ENCODE data around the gene HYAL2.

The HYAL2 gene

DNA sequence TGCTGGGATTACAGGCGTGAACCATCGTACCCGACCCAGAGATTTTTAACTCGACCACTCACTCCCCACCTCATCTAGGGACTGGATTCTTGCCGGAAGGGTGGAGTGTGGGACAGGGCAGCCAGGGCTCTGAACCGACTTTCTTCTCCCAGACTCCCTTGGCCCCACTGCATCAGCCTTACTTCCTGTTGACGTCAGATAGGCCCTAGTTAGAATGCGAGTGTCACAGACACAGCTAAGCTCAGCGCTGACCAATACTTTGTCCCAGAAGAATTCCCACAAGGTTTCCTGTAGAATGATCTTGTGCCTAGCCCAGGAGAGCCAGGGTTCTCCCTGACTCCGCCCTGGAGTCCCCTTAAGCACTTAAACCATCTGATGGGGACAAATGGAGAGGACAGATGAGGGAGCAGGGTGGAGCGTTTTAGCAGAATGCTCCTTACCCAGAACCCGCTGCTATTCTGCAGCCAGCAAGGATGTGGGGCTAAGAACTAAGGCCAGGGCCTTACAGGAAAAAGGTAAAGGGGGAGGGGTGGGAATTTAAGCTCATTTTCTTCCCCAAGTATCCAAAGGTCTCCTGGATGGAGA is 11.3 kb upstream of the HYAL2 start:
- in situ Hi-C loops (cut with HindIII; ENCODE audit: low sequenced_read_pairs): loop anchor here (25.0 kb wide), 1 partner anchor 1053 kb away; the partner anchor contains the start of genes MANF and RBM15B

DNA sequence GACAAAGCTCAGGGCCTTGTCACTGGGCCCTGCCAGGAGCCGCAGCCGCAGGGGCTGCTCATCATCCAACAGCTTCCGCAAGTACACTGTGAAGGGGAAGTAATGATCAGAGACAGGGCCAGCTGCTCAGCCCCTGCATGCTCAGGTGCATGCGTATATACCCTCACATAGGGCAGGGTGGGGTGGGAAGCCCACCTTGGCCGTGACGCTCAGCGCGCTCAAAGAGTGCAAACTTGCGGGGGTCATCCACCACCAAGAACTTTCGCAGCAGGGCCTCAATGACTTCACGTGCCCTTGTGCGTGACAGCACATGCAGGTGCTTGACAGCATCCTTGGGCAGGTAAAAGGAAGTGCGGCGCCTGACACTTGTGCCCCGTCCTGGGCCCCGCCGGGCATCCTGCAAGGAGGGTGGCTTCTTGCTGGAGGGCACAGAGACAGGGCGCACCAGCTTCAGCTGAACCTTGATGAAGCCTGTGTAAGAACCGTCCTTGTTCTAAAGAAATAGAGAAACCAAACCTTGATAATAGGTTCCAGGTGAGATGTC is 8.9 kb upstream of the HYAL2 start:
- in situ Hi-C loops (cut with HindIII; ENCODE audit: low sequenced_read_pairs): loop anchor here (25.0 kb wide), 1 partner anchor 1056 kb away; the partner anchor contains the start of genes MANF and RBM15B

DNA sequence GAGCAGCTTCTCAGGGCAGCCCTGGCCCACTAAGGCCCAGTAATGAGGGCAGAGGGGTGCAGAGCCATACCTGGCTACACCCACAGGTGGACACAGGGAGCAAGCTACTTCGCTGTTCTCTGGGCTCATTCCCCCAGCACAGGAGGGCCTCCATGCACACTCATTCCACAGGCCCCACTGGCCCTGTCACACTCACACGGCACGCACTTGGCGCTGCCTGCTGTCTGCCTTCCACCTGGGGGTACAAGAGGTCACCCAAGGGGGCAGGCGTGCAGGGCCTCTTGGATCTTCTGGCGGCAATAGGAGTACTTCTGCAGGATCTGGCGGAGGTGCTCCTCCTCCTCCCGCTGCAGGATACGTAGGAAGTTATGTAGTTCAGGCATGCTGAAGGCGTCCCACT is 7.8 kb upstream of the HYAL2 start:
- in situ Hi-C loops (cut with HindIII; ENCODE audit: low sequenced_read_pairs): loop anchor here (25.0 kb wide), 1 partner anchor 1057 kb away; the partner anchor contains the start of genes MANF and RBM15B

DNA sequence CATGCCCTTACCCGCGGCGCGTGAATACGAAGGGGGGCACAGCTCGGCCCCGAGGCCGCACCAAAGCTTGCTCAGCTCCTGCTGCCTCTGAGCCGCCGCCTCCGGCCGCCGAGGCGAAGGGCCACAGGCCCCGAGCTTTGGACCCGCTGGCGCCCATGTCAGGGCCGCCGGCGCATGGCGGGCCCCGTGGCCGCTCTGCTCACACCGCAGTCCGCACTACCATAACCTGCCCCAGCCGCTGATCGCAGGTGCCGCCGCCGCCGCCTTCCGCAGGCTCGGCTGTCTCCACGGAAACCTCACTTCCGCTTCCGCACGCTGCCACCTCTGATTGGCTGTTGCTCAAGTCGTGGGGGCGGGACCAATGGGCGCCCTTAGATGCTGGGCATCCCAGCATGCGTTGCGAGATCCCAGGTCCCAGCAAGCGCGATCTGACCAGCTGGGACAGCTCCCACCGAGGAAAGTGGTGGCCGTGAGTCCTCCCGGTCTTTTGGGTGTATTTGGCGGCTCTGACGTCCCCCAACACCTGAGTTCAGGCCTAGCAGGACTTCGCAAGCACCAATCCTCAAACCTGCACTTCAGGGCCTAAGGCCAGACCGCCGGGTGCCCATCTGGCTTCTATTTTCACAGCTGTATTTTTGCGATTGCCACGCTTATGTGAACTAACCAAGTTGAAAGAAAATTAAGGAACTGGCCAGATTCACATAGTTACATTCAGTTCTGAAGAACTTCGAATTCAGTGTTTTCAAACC is 5.6 kb upstream of the HYAL2 start, which contains the start of gene TUSC2:
TUSC2 (minus strand) TSS at position 281 of the 749 bp plus-strand sequence; CDS start at position 157, 124 bp downstream.
- in situ Hi-C loops (cut with HindIII; ENCODE audit: low sequenced_read_pairs): loop anchor here (25.0 kb wide), 1 partner anchor 1059 kb away; the partner anchor contains the start of genes MANF and RBM15B

DNA sequence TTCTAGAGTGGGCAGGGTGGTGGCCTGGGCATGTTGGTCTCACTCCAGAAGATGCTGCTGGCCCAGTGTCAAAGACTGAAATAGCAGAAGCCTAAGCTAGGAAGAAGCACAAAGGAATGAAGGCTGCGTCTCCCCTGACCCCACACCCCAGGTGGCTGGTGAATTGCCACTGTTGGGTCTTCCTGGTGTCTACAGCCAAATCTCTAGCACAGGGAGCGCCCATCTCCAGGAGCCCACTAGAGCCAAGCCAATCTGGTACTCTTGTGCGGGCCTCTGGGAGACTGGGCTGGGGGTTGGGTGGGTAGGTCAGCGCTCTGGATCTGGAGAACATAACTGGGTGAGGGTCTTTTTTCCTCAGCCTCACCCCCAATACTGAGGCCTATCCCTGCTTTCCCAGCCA is 4.6 kb upstream of the HYAL2 start:
- in situ Hi-C loops (cut with HindIII; ENCODE audit: low sequenced_read_pairs): loop anchor here (25.0 kb wide), 1 partner anchor 1060 kb away; the partner anchor contains the start of genes MANF and RBM15B

DNA sequence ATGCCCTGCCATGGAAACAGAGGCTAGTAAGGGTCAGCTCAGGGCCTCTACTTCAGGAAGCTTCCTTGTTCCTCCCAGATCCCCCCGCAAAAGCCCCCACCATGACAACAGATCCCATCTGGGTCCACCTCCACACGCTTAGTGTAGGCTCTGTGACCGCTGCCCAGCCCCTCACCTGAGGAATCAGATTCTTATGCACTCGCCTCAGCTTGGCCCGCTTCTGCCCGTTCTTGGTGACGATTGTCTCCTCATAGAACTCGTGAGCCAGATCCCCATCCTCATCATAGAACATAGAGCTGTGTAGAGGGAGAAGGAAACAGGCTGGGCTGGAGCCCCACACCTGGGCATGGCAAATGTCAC is 3.6 kb upstream of the HYAL2 start:
- in situ Hi-C loops (cut with HindIII; ENCODE audit: low sequenced_read_pairs): loop anchor here (25.0 kb wide), 1 partner anchor 1061 kb away; the partner anchor contains the start of genes MANF and RBM15B

DNA sequence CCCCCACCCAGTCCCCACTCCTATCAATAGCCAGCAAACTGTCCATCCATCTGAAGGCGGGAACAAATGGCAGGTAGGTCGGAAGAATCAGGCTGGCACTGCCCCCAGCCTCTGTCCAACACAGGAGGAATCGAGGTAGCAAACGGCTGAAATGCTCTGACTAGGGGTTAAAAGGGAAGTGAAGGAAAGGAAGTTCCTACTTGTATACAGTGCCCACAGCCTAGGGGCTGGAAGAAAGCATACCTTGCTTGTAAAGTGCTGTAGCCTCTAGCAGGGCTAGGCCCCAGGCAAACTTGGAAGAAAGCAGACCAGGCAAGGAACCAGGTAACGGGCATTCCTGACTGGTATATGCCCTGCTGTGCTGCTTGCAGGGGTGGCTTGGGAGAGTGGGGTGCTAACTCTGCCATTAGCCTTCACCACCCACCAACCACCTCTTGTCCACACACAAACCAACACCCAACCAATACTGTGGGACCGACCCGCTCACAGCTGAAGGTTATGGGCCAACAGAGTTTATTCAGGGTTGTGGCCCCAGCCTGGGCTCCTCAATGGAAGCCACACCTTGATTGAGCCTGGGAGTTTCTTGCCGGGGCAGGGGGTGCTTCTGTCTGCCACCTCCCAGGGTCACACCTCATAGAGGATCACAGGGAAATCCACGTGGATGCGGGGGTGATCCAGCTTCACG is 3.1 kb upstream of the HYAL2 start:
- in situ Hi-C loops (cut with HindIII; ENCODE audit: low sequenced_read_pairs): loop anchor here (25.0 kb wide), 1 partner anchor 1062 kb away; the partner anchor contains the start of genes MANF and RBM15B

DNA sequence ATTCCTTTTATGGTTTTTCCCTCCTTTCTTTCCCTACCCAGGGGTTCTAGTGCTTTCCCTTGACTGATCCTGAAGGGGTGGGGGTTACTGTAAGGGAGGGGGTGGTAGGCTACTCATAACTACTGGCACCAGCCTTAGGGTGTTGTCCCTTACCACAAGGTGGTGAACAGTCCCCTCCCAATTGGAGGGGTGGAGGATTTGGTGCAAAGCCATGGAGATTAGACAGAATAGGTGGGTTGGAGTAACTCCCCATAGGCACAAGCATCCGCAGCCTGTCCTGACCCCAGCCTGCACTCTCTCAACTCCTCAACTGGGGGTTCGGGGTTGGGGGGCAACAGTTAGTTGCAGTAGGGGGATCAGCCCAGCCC is 2.6 kb upstream of the HYAL2 start:
- in situ Hi-C loops (cut with HindIII; ENCODE audit: low sequenced_read_pairs): loop anchor here (25.0 kb wide), 1 partner anchor 1062 kb away; the partner anchor contains the start of genes MANF and RBM15B

DNA sequence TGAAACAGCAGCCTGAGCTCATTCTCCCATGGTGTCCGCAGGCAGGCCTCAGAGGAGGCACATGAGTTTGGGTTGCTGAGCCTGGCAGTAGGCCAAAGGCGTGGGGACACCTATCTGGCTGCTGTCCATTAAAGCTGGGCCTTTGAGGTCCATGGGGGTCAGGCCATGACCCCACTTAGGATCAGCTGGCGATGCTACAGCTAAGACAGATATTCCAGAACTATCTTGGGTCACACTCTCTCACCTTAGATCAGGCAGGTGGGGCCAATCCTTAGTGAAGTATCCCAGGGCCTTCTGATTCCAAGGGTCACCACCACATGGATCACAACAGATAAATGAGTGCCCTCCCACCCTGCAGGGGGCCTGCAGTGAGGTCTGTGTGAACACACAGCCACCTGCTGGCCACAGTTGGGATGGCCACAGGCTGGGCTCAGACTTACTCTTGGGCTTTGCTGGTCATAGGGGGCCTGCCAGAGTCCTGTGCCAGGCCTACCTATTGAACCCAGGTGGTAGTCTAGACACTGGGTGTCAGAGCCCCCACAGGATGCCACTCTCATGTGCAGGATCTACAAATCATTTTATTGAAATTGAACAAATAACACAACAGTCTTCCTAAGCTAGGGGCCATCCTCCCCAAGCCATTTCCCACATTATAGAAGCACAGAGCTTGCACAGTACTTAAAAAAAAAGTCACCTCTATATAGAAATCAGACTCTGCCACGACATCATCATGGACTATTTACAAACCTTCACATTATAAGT is 2.0 kb upstream of the HYAL2 start:
- in situ Hi-C loops (cut with HindIII; ENCODE audit: low sequenced_read_pairs): loop anchor here (25.0 kb wide), 1 partner anchor 1063 kb away; the partner anchor contains the start of genes MANF and RBM15B

DNA sequence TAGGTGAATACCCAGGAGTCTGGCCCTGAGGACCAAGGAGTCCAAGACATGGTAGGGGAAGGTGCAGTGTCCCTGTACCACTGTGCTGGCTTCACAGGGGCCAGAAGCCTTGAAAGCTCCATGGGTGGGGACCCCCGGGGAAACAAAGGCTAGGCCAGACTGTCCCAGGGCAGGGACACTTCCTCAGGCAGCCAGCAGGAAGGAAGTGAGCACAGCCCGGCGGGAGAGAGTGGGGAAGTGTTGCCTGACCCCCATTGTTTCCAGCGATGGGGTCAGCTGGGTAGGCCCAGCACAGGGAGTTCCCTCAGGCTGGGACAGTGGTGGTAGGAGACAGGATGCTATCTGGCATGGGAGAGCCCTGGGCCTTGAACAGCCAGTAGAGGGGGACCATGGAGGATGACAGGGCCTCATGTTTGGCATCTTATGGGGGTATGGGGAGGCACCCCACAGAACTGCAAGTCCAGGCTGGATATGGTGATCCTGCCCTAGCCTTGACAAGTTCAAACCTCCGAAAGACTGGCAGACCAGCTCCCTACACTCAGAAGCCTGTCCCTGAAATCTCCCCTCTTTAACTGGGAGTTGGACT is 1.2 kb upstream of the HYAL2 start:
- in situ Hi-C loops (cut with HindIII; ENCODE audit: low sequenced_read_pairs): no loop called here

DNA sequence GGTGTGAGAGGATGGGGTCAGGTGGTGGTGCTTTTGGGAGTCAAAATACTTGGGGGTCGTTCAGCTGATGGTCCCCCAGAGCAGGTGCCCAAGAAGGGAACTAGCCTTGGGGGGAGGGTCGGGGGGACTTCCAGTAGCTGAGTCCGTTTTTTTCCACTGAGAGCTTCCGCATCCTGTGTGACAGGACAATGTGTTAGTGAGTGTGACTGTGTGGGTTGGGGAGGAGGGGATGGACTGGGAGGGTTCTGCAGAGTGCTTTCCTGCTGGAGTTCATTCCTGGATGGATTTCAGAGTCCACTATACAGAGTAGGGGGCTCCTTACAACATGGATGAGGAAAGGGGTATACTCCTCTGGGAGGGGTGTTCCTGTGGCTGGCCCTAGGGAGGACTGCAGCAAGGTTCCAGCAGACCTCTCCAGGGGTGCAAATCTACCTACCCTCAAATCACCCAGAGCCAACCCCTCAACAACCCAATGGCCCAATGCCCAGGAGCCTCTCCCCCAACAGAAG is 601 bp upstream of the HYAL2 start:
- in situ Hi-C loops (cut with HindIII; ENCODE audit: low sequenced_read_pairs): no loop called here

DNA sequence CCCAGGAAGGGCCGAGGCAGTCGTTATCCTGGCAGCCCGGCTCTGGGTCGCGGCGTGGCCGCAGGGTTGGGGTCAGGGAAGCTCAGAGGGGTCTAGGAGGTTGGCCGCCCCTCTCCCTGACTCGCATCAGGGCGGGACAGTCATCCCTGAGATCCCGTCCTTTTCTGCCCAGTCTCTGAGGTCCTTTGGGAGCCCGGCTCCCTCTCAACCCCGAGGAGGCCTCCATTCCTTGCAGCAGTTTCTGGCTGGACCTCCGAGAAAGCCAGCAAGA is 495 bp downstream of the HYAL2 start:
- in situ Hi-C loops (cut with HindIII; ENCODE audit: low sequenced_read_pairs): no loop called here

DNA sequence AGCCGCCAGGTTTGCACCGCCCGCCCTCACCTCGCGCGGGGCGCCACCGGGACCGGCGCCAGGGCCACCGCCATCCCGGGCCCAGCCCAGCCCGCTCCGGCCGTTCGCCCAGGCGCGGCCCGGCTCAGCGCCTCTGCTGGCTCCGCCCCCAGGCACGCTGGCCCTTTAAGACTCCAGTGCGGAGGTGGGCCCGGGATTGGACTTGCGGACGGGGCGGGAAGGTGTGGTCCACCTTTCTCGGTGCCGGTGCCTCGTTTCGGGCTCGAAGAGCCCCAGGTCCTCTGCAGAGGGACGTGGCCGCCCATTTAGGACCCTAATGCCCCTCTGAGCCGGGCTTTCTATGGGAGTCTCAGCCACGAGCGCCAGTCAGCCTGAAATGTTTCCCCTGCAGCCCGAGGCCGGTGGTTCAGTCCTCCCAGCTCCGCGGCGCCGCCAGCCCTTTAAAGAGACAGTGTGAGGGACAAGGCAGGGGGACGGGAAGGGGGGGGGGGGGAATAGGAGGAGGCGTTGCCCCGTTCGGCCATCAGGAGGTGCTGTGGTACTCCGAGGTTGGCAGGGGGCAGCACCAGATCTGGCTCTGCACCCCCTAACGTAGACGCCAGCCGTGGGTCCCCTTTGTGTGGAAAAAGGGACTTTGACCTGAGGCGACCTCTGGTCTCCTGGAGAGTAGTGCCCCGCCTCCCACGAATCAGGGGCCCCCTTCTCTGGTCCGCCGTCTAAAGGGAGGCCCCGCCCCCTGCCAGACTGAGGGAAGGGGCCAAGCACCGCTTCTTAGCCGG is 1.0 kb downstream of the HYAL2 start:
- in situ Hi-C loops (cut with HindIII; ENCODE audit: low sequenced_read_pairs): no loop called here

DNA sequence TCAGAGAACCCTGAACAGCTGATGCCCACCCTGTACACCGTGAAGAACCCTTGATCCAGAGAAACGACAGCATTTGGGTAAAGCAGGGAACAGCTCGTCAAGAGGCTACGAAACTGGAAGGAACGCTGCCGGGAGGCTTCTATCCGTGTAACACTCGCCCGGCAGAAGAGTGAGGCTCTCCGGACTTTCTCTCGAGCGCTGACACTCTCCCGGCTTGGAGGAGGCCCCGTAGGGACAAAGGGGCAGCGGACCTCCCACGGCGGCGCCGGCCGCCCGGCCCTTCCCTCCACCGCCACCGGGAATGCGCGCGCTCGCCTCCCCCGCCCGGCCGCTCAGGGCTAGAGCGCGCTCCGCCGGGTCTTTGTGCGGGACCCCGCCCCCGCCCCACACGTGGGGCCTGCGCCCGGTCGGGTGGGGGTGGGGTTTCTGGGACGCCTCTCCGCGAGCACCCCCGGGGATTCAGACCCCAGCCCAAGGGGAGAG is 1.7 kb downstream of the HYAL2 start:
- in situ Hi-C loops (cut with HindIII; ENCODE audit: low sequenced_read_pairs): no loop called here

DNA sequence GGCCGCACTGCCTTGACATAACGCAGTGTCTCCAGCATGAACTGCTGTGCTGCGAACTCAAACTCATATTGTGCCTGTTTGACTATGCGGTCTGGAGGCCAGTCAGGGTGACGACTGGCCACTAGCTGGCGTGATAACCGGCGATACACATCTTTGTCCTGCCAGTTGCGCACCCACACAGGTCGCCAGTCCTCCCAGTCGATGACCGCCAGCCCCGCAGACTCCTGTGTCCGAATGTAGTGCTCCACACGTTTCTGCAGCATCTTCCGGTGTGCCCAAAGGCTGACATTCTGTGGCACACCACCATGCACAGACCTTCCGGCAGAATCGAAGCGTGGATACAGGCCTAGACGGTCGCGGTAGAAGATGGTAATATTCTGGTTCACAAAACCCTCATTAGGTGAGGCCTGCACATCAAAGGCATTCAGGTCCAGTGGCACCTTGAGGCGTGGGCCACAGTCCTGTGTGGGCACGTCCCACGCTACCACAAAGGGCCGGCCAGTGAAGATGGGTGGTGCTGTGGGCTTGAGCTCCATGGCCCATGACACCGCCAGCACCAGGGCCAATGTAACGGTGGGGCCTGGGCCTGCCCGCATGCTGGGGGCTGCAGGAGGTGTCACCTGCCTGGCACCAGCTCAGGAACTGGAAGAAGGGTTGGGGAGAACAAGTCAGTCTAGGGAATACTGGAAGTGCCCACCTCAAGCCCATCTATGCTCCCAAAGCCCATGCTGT is 2.5 kb downstream of the HYAL2 start:
- in situ Hi-C loops (cut with HindIII; ENCODE audit: low sequenced_read_pairs): no loop called here

DNA sequence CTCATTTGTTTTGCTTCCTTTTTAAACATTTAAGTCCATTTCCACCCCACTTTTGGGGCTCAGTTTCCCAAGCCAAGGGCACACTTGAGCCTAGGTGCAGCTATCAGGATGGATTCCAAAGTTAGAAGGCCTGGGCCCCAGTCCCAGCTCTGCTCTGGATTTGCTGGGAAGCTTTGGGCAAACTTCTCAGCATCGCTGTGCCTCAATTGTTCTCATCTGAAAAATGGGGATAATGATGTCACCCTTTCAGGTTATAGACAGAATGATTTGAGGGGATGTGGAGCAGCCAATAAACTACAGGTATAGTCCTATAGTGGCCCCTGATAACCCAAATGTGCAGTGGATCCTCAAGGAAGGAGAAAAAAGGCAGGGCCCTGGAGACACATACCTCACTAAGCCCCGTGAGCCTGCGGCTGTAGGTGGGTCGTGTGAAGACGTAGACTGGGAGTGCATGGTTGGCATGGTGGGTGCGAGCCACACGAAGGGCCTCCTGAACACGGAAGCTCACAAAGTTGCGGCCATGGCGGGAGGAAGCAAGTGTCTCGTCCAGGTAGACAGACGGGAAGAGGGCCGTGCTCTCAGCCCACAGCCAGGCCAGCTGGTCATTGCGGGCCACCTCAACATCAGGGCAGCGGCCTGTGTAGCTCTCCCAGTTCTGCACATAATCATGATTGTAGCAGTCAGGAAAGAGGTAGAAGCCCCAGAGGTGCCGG is 3.2 kb downstream of the HYAL2 start:
- in situ Hi-C loops (cut with HindIII; ENCODE audit: low sequenced_read_pairs): no loop called here

DNA sequence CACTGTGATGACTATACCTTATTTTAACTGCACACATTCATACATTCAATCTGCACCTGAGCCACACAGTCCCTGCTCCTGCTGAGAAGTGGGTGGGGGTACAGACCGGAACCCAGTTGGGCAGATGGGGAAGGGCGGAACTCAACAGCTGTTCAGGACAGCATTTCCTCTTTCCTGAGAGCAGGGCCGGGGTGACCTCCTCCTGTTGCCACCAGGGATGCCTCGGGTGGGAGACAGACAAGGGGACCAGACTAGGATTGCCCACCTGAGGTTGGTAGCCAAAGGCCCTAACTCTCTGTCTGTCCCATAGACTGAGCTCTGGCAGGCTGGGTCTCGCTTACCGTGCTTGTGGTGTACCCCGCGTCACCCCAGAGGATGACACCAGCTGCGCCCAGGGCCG is 3.9 kb downstream of the HYAL2 start:
- in situ Hi-C loops (cut with HindIII; ENCODE audit: low sequenced_read_pairs): no loop called here

DNA sequence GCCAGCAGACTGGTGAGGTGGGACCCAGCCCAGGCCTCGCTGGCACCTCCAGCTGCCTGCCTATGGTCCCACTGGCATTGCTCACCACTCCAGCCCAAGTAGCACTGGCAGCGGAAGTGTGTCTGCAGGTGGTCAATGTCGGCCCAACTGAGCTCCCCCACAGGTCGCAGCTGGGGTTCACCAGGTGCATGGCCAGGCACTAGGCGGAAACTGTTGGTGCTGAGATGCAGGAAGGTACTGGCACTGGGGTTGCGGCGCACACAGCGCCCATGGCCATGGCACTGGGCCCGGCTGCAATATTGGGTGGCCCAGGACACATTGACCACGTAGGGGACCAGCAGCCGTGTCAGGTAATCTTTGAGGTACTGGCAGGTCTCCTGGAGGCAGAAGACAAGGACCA is 4.4 kb downstream of the HYAL2 start:
- in situ Hi-C loops (cut with HindIII; ENCODE audit: low sequenced_read_pairs): no loop called here

Measured in DLD1 (cell line).